ENCODE results near the gene ZNF462.

- TF ChIP-seq POLR2A (IDR thresholded peaks at IDR 0.05; ENCODE audit: low read depth) (no peak), CTCF (IDR thresholded peaks at IDR 0.05) (no peak), POLR2AphosphoS5 (IDR thresholded peaks at IDR 0.05) (no peak), EP300 (IDR thresholded peaks at IDR 0.05) (no peak)
Measured at GRCh38 chr9:107060062-107060461, 197.1 kb downstream of the ZNF462 start.

Measured in esophagus muscularis mucosa (tissue), 4 donors.